Fibroblast of lung (primary cell): ENCODE results near the gene MKX. TPM values are rescaled to one million over a fixed set of nuclear protein-coding genes. Genes with fewer than 3 reads are reported as not detected.
A peak's percentile ranks its signal among the peaks of the same experiment; 100 is the strongest.

Source experiments
- DNase-seq, 2 donors: peaks; one replicate each; pipeline versions ENCODE4 v3.0.0 to v3.0.0-alpha.2; 2010; ENCODE audit warnings: low read depth in 2 of 2
- H2AFZ ChIP-seq: 2 replicates; pipeline ENCODE4 v1.5.1; 2012; ENCODE audit warnings: low read length, control low read depth, inconsistent platforms
- H3K27ac ChIP-seq: 2 replicates; pipeline ENCODE4 v1.5.1; 2011; ENCODE audit warnings: low read length, control low read depth; ENCODE audit not compliant: insufficient read depth
- H3K27me3 ChIP-seq: 2 replicates; pipeline ENCODE4 v1.5.1; 2011; ENCODE audit warnings: mild to moderate bottlenecking, low read length; ENCODE audit not compliant: control insufficient read depth, insufficient read depth
- H3K36me3 ChIP-seq: 2 replicates; pipeline ENCODE4 v1.5.1; 2011; ENCODE audit warnings: low read length; ENCODE audit not compliant: control insufficient read depth, insufficient read depth
- H3K4me1 ChIP-seq: 2 replicates; pipeline ENCODE4 v1.5.1; 2011; ENCODE audit warnings: low read length; ENCODE audit not compliant: control insufficient read depth, insufficient read depth; ENCODE audit errors: extremely low read depth
- H3K4me2 ChIP-seq: 2 replicates; pipeline ENCODE4 v1.5.1; 2011; ENCODE audit warnings: low read length, control low read depth; ENCODE audit not compliant: insufficient read depth; ENCODE audit errors: extremely low read depth
- H3K4me3 ChIP-seq, 4 experiments: fragments of 200-600 bp in 1 of 4; sonication (generic) in 1 of 4; replicated peaks in 1 of 4; 2 replicates each; pipeline ENCODE4 v1.5.1; 2011 to 2016; ENCODE audit warnings: low read length in 4 of 4, low read depth in 3 of 4, mild to moderate bottlenecking in 3 of 4, control low read depth in 2 of 4, inconsistent platforms in 1 of 4, mixed read lengths in 1 of 4; ENCODE audit not compliant: insufficient read depth in 1 of 4; ENCODE audit errors: control extremely low read depth in 1 of 4
- H3K79me2 ChIP-seq: 2 replicates; pipeline ENCODE4 v1.5.1; 2012; ENCODE audit warnings: mild to moderate bottlenecking, low read length, inconsistent platforms; ENCODE audit not compliant: control insufficient read depth, insufficient read depth
- H3K9ac ChIP-seq: 2 replicates; pipeline ENCODE4 v1.5.1; 2011; ENCODE audit warnings: mild to moderate bottlenecking, low read length, control low read depth; ENCODE audit not compliant: insufficient read depth
- H3K9me3 ChIP-seq: 2 replicates; pipeline ENCODE4 v1.5.1; 2012; ENCODE audit warnings: low read depth, low read length; ENCODE audit not compliant: control insufficient read depth, insufficient read depth
- H4K20me1 ChIP-seq: 2 replicates; pipeline ENCODE4 v1.5.1; 2011; ENCODE audit warnings: low read length; ENCODE audit not compliant: control insufficient read depth, insufficient read depth; ENCODE audit errors: extremely low read depth
- EZH2 ChIP-seq: IDR thresholded peaks from 2 replicates; pipeline ENCODE4 v1.5.1; 2012; ENCODE audit warnings: low read length, control low read depth, mild to moderate bottlenecking; ENCODE audit errors: missing control alignments
- polyA minus RNA-seq: library from RNA; depleted of rRNA, polyadenylated mRNA; stranded (reverse); fragments of >200 nt; gene quantifications from 2 replicates; pipeline ENCODE4 v1.2.3, GENCODE V29; 2011; ENCODE audit warnings: low replicate concordance
- polyA plus RNA-seq, 2 donors: library from polyadenylated mRNA; depleted of rRNA in 1 of 2; stranded (reverse) in 1 of 2; unstranded in 1 of 2; fragments of >200 nt; gene quantifications; 2 replicates each; pipeline ENCODE4 v1.2.1, GENCODE V29; 2011 to 2012; ENCODE audit warnings: missing spikeins in 1 of 2
- total RNA-seq: library from RNA; depleted of rRNA; stranded (reverse); fragments of >200 nt; gene quantifications from 2 replicates; pipeline ENCODE4 v1.2.1, GENCODE V29; 2014
- TF ChIP-seq, protein P1 (sequence below), 2 donors: IDR thresholded peaks in 1 of 2; conservative IDR thresholded peaks in 1 of 2; 1 replicate in 1 of 2; 2 replicates in 1 of 2; pipeline ENCODE4 v1.5.1; 2011 to 2012; ENCODE audit warnings: low read length in 2 of 2, control low read depth in 1 of 2, inconsistent platforms in 1 of 2, low read depth in 1 of 2, mild to moderate bottlenecking in 1 of 2

The MKX gene, protein sequence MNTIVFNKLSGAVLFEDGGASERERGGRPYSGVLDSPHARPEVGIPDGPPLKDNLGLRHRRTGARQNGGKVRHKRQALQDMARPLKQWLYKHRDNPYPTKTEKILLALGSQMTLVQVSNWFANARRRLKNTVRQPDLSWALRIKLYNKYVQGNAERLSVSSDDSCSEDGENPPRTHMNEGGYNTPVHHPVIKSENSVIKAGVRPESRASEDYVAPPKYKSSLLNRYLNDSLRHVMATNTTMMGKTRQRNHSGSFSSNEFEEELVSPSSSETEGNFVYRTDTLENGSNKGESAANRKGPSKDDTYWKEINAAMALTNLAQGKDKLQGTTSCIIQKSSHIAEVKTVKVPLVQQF
- 2.8 and 15.0 TPM in 2 replicates for total RNA-seq
- polyA plus RNA-seq, result 1.3 and 2.2 TPM in 2 replicates
- 1.2 and 1.5 TPM in 2 replicates for polyA plus RNA-seq (2012)
- 0.26 TPM in 1 of 2 replicates, not detected in the other for polyA minus RNA-seq

DNA sequence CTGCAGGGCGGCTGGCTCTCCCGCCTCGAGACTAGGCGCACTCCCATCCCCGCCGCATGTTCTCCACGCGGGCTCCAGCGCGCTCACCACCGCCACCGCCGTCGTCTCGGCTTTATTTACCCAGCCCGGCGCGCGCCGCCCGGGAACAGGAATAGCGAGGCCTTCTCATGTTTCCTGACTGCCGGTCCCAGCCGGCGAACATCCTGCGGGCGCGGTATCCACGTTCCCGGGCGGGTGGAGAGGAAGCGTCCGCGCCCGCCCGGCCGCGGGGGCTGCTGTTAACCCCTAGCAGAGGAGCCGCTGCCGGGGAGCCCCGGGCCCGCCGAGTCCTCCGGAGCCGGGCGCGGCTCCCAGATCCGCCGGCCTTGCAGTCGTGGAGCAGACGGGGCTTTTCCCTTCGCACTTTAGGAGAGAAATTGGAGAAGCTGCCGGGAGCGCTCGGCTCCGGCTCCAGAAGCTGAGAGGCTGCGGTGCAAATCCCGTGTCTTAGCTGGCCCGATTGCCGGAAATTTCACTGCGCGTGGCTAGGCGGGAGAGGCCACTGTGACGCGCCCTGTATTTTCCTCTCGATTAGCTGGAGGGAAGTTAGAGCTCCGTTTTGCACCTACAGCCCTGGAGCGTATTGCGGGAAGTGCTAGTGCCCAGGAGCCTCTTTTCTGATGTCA is at the start of gene MKX:
MKX (minus strand) TSS at position 88 of the 665 bp plus-strand sequence. CDS start 2,404 bp downstream, outside the sequence.
- Histone ChIP-seq H3K9ac (no peak within 1 kb of the TSS), H4K20me1 (no peaks in the 10 kb centered on the region), H3K27me3 (peaks cover 51% of the 10 kb centered on the region), H3K4me1 (no peaks in the 10 kb centered on the region), H3K4me3 (peak within 1 kb of the TSS in 2 of 4 experiments; percentile 38 to 61), H3K79me2 (no peaks in the 10 kb centered on the region), H3K36me3 (no peaks in the 10 kb centered on the region), H3K4me2 (peak within 1 kb of the TSS; percentile 64), H2AFZ (no peak within 1 kb of the TSS), H3K27ac (no peak within 1 kb of the TSS), H3K9me3 (no peaks in the 10 kb centered on the region)
- TF ChIP-seq EZH2, result no peak
- TF ChIP-seq, protein P1, sequence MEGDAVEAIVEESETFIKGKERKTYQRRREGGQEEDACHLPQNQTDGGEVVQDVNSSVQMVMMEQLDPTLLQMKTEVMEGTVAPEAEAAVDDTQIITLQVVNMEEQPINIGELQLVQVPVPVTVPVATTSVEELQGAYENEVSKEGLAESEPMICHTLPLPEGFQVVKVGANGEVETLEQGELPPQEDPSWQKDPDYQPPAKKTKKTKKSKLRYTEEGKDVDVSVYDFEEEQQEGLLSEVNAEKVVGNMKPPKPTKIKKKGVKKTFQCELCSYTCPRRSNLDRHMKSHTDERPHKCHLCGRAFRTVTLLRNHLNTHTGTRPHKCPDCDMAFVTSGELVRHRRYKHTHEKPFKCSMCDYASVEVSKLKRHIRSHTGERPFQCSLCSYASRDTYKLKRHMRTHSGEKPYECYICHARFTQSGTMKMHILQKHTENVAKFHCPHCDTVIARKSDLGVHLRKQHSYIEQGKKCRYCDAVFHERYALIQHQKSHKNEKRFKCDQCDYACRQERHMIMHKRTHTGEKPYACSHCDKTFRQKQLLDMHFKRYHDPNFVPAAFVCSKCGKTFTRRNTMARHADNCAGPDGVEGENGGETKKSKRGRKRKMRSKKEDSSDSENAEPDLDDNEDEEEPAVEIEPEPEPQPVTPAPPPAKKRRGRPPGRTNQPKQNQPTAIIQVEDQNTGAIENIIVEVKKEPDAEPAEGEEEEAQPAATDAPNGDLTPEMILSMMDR (conservative IDR thresholded peaks at IDR 0.05 in 1 of 2, IDR thresholded peaks at IDR 0.05 in 1 of 2; ENCODE audit: low read depth in 1 of 2, low read length in 2 of 2), result no peak
- DNase-seq, result peak; percentile 56 to 65

DNA sequence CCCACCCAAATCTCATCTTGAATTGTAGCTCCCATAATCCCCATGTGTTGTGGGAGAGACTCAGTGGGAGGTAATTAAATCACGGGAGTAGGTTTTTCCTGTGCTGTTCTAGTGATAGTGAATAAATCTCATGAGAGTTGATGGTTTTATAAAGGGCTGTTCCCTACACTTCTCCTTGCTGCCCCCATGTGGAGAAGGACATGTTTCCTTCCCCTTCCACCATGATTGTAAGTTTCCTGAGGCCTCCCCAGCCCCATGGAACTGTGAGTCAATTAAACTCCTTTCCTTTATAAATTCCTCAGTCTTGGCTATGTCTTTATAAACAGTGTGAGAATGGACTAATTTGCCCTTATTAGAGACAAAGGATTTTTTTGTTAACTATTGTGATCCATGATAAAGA is 48.5 kb upstream of the MKX start:
- no peak overlapping the region for H2AFZ ChIP-seq
- H3K36me3 ChIP-seq, result no peaks in the 10 kb centered on the region
- H4K20me1 ChIP-seq, result no peaks in the 10 kb centered on the region
- H3K4me2 ChIP-seq, result no peak overlapping the region
- peak in 1 of 2 donors; percentile 6 for DNase-seq
- H3K79me2 ChIP-seq, result no peaks in the 10 kb centered on the region
- H3K27ac ChIP-seq, result no peak overlapping the region
- no peaks in the 10 kb centered on the region for H3K9me3 ChIP-seq
- no peak overlapping the region for H3K4me3 ChIP-seq
- H3K27me3 ChIP-seq, result no peaks in the 10 kb centered on the region
- no peak overlapping the region for H3K9ac ChIP-seq
- TF ChIP-seq, protein P1 (conservative IDR thresholded peaks at IDR 0.05 in 1 of 2, IDR thresholded peaks at IDR 0.05 in 1 of 2; ENCODE audit: low read depth in 1 of 2, low read length in 2 of 2), result peak in 1 of 2 donors; percentile 36
- TF ChIP-seq EZH2, result no peak
- no peaks in the 10 kb centered on the region for H3K4me1 ChIP-seq

DNA sequence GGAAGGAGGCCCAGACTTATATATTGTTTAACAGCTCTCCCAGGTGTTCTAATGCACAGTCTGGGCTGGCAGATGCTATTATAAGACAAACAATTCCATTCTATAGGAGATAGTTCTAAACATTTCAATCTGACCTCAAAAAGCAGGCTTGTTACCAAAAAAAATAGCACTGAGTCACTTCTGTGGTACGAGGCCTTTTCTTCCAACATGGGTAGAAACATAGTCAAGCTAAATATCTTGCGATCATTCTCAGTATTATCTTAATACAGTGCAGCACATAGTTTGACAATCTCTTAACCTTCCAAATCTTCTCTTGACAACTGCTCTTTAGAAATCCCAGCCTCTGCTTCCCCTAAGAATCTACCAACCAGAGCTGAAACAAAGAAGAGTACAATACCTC is 46.6 kb upstream of the MKX start:
- Histone ChIP-seq H3K27me3 (no peaks in the 10 kb centered on the region), H3K4me3 (no peak overlapping the region), H4K20me1 (no peaks in the 10 kb centered on the region), H3K27ac (no peak overlapping the region), H3K9ac (no peak overlapping the region), H3K79me2 (no peaks in the 10 kb centered on the region), H3K4me1 (no peaks in the 10 kb centered on the region), H3K9me3 (no peaks in the 10 kb centered on the region), H3K4me2 (no peak overlapping the region), H3K36me3 (no peaks in the 10 kb centered on the region), H2AFZ (no peak overlapping the region)
- DNase-seq, result peak in 1 of 2 donors; percentile 36
- TF ChIP-seq, protein P1 (conservative IDR thresholded peaks at IDR 0.05 in 1 of 2, IDR thresholded peaks at IDR 0.05 in 1 of 2; ENCODE audit: low read depth in 1 of 2, low read length in 2 of 2), result no peak
- TF ChIP-seq EZH2, result no peak
